Measurements from ENCODE around the gene NRDE2.
"Not testable (repeated sequence)": the region's sequence is repeated elsewhere in the genome, so short reads cannot be mapped to it uniquely, and the experiment has no call there.

The NRDE2 gene

DNA sequence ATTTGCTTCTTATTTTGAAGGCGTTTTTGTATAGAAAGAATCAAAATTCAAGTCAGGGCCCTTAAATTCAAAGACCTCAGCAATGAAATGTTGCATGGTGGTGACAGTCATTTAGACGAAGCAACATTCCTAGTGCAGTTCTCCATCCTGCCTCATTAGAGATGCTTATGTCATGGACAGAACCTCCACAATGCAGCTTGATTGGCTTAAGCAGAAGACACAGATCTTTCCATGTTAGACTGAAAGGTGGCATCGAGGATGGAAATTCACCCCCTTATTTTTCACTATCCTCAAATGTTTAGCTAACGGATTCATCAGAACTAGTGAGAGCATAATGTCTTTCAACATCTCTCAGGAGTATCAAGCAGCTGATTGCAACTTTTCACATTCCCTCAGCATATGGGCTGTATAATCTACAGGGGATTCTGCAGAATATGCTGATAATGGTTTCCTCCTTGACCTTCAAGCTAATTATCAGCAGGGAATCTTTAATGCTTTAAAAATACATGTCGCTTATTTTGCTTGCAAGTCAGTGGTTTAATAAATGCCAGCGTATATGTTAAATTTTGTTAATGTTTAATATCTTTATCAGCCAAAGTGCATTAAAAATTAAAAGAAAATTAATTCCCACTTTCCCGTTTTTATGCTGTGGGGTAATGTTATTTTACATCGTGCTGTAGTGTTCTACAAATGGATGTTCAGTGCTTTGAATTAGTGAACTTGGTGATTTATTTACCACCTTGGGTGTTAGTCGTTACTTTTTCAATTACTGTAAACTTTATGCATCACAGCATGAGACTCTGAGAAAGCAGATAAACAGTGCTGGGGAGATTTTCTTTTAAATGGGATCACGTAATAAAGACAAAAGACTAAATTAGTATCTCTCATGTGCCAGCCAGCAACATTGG lies 12.8 kb upstream of the NRDE2 start:
- FAIRE-seq = no peak

DNA sequence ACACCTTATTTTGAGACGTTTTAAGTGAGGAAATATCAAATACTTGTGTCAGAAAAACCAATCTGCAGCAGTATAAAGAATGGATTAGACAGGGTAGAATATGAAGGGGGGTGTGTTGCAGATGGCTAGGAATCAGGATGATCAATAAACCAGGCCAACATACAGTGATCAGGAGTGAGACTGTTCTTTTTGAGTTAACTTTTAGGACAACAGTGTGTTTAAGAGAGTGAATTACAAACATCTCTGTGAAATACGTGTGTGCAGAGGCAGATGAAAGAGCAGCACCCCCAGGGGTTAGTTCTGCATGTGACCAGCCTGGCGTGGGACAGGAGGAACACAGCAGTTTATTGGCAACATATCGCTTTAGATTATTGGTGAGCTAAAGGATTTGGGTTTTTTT lies 10.6 kb upstream of the NRDE2 start:
- no peak for FAIRE-seq

DNA sequence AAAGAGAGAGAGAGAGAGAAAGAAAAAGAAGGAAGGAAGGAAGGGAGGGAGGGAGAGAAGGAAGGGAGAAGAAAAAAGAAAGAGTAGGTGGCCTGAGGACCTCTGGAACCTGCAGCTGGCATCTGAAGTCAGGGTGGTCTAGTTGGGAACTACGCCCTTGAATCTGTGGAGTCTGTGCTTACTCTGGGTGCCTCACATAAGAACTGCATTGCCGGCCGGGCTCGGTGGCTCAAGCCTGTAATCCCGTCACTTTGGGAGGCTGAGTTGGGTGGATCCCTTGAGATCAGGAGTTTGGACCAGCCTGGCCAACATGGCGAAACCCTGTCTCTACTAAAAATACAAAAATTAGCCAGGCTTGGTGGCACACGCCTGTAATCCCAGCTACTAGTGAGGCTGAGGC lies 10.0 kb upstream of the NRDE2 start:
- no peak for FAIRE-seq

DNA sequence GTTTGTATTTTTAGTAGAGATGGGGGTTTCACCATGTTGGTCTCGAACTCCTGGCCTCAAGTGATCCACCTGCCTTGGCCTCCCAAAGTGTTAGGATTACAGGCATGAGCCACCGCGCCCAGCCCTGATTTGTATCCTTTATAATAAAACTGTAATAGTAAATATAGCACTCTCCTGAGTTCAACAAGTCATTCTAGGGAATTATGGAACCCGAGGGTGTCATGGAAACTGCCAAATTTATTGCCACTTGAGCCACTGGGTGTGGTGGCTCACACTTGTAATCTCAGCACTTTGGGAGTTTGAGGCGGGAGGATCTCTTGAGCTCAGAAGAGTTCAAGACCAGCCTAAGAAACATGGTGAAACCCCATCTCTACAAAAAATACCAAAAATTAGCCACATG lies 9.5 kb upstream of the NRDE2 start:
- FAIRE-seq = not testable (repeated sequence)

DNA sequence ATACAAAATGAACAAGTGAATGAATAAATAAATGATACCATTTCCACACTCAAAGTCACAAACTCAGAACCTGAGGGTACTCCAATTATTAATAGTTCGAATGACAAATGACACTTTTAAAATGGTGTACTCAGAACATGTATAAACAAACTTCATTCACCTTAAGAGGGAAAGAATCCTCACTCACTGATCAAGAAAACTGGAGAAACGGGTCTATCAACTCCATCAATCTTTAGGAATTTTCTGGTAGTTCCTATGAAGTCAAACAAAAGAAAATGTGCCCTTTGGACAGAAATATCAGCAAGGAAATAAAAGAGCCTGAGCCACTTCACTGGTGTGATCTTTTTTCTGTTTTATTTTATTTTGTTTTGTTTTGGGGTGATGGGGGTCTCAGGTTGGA lies 5.2 kb upstream of the NRDE2 start:
- FAIRE-seq = no peak

DNA sequence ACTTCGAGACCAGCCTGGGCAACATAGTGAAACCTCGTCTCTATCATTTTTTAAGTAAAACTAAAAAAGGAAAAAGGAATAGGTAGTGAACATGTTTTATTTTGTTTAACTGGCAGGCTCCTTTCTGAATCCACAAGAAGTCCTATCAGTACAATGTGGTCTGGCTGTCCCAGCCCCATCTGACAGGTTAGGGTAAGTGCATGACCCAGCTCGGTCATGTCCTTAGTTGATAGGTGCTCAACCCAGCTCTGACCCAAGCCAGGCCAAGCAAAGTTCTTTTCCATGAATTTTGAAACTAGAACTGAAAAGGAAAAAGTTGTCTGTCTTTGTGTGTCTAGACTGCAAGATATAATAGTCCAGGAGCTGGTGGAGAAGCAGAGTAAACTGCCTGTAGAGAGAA lies 4.7 kb upstream of the NRDE2 start:
- FAIRE-seq = no peak

DNA sequence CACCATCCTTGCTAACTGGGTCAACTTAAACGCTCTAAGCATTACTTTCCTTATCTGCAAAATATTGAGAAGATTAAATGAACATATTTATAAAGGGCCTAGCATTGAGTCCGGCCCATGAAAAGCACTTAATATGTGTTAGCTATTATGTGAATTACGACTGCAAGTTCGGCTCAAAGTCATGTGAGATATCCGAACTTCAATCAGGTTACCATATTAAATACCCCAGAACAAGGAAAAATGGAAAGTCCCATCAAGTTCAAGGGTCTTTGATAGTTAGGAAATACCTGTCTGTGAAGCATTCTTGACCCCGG lies 487 bp upstream of the NRDE2 start:
- FAIRE-seq = no peak

DNA sequence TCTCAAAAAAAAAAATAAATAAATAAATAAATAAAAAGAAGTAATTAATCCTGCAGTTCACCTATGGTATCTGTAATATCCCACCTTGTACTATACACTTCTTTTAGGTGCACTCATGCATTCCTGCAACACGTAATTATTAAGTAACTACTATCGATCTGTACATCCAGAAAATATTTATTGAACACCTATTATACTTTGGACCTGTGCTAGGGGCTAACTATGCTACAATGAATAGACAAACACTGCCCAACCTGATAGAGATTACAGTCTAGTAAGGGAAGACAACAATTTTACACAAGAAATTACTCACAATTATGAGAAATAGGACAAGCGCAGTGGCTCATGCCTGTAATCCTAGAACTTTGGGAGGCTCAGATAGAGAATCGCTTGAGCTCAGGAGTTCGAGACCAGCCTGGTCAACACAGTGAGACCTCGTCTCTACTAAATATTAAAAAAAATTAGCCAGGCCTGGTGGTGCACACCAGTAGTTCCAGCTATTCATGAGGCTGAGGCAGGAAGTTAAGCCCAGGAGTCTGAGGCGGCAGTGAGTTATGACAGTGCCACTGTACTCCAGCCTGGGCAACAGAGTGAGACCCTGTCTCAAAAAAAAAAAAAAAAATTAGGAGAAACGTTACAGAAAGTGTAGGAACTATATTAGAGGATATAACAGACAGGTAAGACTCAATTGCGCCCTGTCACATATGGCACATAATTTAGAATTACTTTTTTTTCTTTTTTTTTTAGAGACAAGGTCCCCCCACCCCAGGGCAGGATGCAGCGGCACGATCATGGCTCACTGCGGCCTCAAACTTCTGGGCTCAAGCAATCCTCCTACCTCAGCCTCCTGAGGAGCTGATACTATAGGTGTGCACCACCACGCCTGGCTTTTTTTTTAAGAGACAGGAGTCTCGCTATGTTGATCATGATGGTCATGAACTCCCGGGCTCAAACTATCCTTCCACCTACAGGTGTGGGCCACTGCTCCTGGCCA lies 1.2 kb downstream of the NRDE2 start:
- no peak for FAIRE-seq

DNA sequence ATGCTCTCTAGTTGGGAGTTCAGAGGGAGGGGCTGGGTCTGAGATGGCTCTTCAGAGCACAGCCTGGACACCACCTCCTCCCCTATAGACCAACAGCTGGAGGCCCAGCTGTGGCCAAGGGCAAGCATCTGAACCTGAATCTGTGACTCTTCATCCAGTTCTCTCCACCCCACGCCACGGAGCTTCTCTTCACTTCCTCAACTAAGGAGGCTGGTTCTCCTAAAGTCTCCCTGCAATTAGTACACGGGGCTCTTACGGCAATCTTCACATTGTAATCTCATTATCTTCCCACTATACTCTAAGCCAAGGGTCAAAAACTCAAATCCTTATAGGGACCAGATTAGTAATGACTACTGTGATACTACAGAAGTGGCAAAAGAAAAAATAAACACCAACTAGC lies 9.8 kb downstream of the NRDE2 start:
- no peak for FAIRE-seq

DNA sequence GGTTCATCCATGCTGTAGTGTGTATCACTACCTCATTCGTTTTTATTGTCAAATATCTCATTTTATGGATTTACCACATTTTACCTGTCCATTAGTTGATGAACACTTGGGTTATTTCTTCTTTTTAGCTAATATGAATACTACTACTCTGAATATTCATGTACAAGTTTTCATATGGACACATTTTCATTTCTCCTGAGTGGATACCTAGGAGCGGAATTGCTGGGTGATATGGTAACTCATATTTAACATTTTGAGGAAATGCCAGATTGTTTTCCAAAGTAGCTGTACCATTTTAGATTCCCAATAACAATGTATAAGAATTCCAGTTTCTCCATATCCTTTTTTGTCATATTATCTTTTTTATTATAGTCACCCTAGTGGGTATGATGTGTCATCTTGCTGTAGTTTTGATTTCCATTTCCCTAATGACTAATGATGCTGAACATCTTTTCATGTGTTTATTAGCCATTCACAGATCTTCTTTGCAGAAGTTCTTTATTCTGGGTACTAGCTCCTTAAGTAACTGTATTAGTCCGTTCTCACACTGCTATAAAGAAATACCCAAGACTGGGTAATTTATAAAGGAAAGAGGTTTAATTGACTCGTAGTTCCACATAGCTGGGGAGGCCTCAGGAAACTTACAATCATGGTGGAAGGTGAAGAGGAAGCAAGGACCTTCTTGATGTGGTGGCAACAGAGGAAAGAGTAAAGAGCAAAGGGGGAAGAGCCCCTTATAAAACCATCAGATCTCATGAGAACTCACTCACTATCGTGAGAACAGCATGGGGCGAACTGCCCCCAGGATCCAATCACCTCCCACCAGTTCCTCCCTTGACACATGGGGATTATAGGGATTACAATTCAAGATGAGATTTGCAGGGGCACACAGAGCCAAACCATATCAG lies 11.9 kb downstream of the NRDE2 start:
- FAIRE-seq = no peak

DNA sequence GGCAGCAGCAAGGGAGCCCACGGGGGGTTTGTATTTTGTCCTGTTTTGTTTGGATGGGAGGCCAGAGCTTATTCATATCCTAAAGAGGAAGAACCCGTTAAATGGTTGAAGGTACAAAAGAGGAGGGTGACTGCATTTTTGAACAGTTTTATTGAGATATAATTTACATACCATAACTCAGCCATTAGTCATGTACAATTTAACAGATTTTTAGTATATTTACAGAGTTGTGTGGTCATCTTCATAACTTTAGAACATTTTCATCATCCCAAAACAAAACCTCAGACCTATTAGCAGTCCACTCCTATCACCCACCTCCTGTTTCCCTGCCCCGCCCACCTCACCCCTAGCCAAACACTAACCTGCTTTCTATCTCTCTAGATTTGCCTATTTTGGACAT lies 12.6 kb downstream of the NRDE2 start:
- no peak for FAIRE-seq

DNA sequence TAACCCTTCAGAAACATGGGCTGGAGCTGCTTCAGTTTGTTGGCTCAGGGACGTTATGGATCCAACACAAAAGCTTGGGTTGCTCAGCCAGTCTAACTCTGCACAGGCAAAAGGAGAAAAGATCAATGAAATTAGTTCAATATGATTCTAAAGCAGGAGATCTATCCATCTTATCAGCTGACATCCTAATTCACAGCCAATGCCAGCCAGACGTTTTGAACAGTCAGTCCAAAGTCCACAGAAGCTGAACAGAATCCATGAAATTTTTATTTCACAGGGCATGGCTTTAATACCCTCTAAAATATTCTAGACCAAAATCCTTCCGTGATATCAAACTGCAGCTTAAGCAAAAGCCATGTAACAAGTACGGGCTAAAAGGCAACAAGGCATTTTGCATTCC lies 13.7 kb downstream of the NRDE2 start:
- FAIRE-seq = no peak

DNA sequence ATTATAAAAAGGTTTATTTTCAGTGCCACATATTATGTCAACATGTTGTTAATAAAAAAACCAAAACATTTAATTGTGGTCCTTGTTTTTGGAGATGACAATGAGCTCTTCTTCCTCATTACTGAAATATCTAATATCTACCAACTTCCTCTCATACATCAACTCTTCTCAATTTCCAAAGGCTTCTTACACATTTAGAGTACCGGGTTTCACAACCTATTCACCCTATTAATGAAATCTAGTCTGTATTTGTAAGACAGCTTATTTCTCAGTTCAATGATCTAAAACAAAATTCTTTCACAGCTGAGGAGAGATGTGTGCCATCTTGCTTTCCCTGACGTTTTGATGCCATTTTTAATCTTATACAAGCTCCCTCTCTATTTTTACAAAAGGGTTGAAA lies 14.5 kb downstream of the NRDE2 start:
- FAIRE-seq = no peak

DNA sequence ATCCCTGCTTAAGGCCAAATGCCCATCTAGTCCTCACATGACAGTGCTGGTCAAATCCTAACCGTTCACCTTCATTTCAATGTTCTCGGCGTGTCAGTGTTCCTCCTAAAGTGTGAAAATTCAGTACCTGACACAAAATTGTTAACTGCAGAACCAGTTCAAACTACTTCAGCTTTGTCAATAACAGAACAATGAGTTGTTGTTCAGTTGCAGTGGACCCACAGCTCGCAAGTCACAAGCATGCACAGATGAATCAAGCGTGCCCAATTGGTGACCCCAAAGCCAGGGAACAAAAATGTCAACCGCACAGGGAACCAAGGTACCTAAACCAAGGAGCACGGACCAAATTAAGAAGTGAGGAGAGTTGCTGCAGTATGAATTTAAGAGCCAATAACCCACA lies 23.2 kb downstream of the NRDE2 start:
- no peak for FAIRE-seq

DNA sequence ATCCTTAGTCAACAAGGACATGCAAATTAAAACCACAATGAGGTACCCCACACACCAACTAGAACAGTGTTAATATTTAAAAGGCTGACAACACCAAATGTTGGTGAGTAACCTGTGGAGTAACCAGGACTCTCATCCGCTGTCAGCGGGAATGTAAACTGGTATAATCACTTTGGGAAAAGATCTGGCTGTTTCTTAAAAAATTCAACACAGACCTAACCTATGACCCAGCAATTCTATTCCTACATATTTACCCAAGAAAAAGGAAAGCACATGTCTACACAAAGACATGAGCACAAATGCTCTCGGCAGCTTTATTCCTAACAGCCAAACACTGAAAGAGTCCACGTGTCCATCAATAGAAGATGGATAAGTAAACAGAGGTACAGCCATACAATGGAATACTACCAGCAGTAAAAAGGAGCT lies 26.6 kb downstream of the NRDE2 start:
- no peak for FAIRE-seq

DNA sequence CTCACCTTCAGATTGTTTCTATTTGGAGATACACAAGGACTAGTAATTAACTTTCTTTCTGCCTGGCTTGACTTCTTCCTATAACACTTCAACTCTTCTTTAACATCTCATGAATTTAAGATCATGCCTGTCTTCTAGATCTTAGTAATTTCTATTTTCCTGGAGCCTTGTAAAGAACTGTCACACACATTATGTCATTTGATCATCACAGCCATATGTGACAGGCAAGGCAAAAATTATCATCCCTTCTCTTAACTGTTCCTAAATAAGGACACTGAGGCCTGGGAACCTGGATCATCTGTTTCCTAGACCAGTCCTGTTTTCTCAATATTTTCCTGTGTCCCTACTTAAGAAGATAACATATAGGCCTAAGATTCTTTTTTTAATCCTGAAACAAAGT lies 27.2 kb downstream of the NRDE2 start:
- no peak for FAIRE-seq

DNA sequence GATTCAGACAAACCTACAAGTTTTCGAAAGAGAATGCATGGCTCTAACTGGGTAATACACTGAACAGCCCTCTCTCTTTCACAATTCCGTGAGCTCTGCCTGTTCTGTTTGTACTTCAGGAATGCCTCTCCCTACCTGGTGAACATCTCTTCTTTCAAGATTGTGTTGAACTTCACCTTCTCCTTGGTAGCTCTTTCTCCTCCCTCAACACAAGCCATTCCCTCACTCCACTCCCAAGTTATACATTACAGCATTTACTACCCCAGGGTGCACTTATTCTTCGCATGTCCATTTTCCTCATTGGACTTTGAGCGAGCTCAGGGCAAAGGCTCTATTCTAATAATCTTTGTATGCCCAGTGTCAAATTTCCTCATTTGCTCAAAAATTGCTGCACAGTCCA lies 28.3 kb downstream of the NRDE2 start:
- no peak for FAIRE-seq

DNA sequence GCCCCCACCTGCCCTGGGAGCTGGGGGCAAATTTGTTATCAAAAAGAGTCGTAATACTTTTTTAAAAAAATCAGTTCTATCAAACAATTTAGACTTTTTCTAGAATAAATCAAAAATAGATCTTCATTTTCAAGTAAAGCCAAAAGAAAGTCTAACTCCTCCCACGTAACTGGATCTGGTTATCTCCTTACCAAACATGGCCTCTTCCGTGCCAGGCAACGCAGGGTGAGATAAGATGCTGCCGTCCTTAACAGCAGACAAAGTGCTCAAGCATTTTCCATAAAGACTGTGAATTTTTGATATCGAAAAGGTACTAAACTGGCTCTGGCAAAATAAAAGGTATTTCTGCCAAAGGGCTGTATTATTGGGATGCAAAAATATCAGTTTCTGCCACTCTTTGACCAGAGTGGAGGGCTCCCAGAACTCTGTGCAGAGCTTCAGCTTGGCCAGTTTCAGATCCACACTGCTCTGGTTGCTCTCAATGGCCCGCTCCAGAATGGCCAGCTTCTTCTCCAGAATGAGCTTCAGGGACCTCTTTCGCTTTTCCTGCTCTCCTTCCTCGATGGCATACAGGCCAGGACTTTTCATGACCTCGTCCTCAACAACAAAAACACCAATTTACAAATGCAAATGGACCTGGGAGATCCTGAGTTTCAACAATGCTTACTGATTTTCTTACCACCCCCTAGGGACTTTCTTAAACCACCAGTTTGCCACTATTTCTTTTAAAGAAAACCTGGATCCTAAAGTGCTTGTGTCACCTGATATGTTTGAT lies 29.0 kb downstream of the NRDE2 start:
- FAIRE-seq = no peak

DNA sequence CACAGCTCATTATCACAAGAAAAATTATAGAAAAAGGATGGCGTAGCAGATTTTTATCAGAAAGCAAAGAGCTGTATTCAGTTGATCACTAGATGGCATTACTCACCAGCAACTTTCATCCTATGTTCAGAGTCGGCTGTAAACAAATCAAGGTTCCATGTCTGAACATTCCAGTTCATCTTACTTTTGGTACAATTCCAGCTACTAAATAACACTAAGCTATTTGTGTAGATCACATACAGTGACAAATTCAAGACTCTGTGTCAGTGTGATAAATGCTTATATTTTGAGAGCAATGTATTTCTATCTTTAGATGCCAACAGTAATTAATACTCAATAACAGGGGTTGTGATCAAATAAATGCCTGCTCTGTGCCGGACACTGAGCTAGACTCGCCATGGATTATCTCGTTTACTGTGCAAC lies 30.1 kb downstream of the NRDE2 start:
- FAIRE-seq = peak; percentile 26

DNA sequence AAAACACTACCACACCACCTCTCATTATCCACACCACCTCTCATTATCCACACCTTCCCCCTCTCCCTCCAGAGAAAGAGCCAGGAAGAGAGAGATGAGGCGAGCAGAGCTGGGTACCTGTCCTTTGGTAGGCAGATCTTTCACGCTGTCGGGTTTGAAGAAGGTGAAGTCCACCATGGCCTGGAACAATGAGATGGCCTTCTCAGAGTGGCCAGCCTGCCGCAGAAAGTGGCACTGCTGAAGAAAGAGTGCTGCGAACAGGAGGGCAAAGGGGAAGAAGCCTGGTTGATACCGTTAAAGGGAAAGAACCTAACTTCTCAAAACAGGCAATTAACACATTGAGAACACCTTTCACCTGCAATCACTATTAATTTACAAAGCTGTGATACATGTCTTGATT lies 30.6 kb downstream of the NRDE2 start:
- FAIRE-seq = no peak

DNA sequence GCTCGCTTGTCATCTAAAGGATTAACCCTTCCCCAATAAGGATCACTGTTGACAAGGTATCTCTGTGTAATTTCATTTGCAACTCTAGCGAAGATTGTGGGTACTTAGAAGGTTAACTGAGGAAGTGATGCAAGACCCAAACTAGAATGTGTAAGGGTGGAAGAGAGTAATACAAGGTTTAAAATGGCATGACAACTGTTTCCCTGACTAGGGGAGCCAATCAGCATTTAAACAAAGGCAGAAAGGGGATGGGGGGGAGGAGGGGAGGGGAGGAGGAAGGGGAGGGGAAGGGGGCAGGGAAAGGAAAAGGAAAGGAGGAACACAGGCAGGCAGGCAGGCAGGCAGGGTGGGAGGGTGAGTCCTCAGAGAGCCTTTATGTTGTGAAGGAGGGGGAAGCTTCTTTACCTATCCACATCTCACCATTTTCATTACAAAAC lies 31.1 kb downstream of the NRDE2 start:
- FAIRE-seq = no peak

DNA sequence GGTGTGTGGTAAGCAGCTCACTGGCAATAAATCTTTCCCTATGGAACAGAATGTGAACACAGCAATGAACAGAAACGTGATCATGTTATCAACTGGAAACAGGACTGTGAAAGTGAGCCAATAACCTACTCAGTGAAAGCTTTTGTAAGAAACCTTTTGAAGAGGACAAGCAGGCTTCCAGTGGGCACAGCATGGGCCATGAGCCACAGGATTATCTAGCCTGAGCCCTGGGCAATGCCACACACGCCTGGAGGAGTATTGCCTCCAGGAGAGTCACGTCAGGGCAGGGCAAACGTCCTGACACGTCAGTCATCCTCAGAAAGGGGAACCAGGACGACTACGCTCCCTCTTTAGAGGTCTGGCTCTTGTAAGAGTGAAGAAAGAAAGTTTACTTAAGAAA lies 32.3 kb downstream of the NRDE2 start:
- FAIRE-seq = no peak
